Effector CD4-positive, alpha-beta T cell (primary cell): ENCODE data around the gene ANAPC4.

Source experiments
- DNase-seq: peaks from one replicate; pipeline ENCODE4 v3.0.0-alpha.2; 2020

Gene ANAPC4

DNA sequence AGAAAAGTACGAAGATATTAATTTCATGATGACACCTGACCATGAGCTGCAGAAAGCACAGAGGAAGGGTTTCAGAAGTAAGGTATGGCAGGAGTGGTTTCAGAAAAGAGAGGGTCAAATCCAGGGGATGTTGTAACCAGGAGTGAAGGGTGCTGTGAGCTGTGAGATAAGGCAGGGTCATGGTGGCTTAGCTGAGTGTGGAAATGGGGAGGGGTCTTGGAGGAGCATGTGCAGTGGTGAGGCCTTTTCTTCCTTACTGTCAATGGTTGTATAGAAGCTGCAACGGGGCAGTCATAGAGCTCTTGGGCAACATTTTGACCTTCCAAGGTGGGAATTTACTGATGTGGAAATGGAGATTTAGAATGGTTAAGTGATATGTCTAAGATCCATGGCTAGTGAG, 2.5 kb downstream of the ANAPC4 start:
- no peak for DNase-seq

GRCh38 chr4:25383647-25384046, 6.6 kb downstream of the ANAPC4 start:
- DNase-seq = no peak

GRCh38 chr4:25386926-25387325, 9.9 kb downstream of the ANAPC4 start:
- no peak for DNase-seq

- no peak for DNase-seq
Measured at GRCh38 chr4:25397305-25397704, 20.2 kb downstream of the ANAPC4 start.

DNA sequence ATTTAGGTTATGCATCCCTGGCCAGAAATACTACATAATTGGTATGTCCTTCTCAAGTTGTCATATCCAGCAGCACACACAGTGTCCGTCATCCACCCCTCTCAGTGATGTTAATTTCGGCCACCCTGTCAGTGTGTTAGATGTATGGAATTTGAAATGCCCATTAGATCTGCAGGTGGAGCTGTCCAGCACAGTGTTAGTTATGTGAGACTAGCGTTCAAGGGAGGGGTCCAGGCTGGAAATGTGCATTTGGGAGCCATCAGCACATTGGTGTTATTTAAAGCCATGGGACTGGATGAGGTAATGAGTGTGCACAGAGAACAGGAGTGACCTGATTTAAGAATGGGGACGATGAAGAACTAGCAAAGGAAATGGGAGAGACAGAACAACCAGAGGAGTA, 22.4 kb downstream of the ANAPC4 start:
- DNase-seq = no peak

DNA sequence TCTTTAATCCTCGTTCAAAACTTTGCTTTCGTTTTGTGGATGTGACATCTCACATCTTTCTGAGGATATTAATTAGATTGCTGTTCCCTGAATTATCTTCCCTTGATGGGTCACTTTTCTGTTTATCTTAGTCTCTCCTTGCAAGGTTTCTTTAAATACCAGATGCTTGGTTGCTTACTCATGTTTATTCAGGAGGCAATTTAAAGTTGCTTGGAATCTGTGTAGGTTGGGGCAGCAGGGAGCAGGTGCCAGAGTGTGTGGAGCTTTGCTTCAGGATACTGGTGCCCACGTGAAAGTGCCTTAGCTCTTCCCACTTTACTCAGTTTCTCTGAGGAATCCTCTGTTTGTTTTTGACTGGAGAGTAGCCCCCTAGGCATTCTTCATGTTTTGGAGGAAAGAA, 24.0 kb downstream of the ANAPC4 start:
- DNase-seq = no peak

- no peak for DNase-seq
Measured at GRCh38 chr4:25402521-25402920, 25.5 kb downstream of the ANAPC4 start.

GRCh38 chr4:25403699-25404098, 26.6 kb downstream of the ANAPC4 start:
- no peak for DNase-seq

DNA sequence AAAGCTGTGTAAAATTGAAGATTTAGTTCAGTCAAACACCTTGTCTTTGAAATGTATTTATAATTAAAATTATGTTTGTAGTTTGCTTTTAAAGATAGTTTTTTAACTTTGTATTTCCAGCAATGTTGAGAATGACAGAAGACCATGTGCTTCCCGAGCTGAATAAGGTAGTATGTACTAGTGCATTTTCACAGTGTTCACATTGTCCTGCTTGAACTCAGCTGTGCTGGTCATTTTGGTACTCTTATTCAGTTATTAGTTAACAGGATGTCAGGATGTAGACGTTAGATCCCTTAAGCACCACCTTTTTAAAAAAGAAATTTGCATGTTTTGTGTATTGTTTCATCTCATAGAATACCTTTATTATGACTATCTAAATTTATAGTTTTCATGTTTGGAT, 28.4 kb downstream of the ANAPC4 start:
- DNase-seq = no peak

GRCh38 chr4:25406081-25406692, 29.1 kb downstream of the ANAPC4 start:
- no peak for DNase-seq

DNA sequence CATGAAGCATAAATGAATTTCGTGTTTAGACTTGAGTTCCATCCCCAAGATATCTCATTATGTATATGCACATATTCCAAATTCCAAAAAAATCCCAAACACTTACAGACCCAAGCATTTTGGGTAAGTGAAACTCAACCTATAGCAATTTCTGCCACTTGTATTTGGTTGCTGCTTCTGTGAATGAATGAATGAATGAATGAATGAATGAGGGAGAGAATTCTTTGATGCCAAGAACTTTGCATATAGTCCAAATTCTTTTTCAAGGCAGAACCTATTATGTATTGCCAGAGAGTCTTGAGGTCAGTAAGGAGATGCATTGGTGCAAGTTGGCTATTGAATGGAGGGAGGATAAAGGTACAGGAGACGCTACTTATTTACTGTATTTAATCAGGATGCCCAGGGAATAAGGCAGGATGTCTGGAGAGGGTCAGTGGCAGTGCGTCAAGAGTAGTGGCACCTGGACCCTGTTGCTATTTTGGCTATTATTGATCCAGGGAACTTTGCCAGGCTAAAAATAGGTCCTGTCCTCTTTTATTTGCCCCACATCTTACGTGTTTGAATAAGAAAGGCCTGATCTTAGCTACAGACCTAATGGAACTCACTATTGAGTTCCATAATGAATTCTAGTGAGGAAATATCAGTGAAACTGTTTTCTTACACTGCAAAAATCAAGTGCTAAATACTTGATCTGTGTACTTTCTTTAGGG, 33.9 kb downstream of the ANAPC4 start:
- no peak for DNase-seq

GRCh38 chr4:25413261-25413660, 36.2 kb downstream of the ANAPC4 start:
- no peak for DNase-seq

DNA sequence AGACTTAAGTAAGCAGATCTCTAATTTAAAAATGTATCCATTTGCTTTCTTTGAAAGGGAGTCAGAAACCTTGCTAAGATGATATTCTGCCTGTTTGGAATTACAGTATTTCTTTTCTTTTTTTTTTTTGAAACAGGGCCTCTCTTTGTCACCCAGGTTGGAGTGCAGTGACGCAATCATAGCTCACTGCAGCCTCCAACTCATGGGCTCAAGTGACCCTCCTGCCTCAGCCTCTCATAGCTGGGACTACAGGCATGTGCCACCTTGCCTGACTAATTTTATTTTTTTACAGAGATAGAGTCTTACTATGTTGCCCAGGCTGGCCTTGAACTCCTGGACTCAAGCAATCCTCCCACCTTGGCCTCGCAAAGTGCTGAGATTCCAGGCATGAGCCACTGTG, 40.0 kb downstream of the ANAPC4 start:
- DNase-seq = no peak

GRCh38 chr4:25420931-25421330, 43.9 kb downstream of the ANAPC4 start:
- DNase-seq = no peak

GRCh38 chr4:25421816-25422525, 44.9 kb downstream of the ANAPC4 start:
- DNase-seq = no peak

DNA sequence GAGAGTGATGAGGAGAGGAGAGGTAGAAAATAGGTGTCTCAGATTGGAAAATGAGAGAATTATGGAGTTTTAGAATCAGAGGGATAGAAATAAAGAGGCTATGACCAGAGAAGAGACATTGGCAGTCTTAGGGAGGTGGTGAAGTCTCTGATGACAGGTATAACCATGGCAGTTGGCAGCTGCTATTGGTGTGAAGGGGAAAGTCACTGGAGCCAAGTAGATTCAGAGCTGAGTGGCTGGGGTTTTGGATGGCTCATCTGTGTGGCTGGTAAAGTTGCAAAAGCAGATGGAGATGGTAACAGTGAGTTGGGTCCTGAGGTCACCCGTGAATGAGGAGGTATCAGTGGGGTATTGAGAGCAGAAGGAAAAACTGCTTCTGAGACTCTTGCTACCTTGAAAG, 46.5 kb downstream of the ANAPC4 start:
- DNase-seq = no peak

- no peak for DNase-seq
Measured at GRCh38 chr4:25424539-25425228, 47.6 kb downstream of the ANAPC4 start.

DNA sequence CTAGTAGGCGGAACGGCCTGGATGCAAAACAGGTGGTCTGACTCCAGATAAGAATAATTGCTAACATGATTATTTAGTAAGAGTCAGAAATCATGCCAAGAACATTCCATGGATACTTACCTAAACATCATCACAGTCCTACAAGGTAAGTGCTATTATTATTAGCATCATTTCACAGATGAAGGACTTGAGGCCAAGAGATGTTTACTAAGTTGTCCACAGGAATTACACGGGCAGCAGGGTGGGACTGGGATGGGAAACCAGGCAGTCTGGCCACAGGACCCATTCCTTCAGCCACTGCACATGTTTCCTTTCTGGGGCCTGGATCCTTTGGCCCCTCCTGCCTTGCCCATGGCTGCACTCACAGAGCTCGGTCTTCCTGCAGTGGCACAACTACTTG, 48.3 kb downstream of the ANAPC4 start:
- no peak for DNase-seq

DNA sequence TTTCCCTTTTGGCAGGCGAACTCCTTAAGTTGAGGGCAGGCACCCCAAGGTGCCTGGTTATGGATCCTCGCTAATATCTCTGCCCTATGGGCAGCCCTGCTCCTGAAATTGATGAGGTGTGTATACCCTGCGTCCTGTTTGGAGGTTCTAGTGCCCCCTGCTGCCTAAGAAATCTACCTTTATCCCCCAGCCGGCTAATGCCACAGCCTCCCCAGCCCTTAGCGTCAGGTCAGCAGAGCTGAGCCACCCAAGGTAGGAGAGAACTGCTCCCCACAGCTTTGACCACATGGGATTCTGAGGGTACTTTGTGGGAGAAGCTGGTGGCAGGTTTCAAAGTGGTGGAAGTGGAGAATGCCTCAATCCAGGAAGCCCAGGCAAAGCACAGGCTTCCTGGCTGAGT, 50.8 kb downstream of the ANAPC4 start:
- no peak for DNase-seq

GRCh38 chr4:25430630-25431029, 53.6 kb downstream of the ANAPC4 start:
- DNase-seq = no peak

DNA sequence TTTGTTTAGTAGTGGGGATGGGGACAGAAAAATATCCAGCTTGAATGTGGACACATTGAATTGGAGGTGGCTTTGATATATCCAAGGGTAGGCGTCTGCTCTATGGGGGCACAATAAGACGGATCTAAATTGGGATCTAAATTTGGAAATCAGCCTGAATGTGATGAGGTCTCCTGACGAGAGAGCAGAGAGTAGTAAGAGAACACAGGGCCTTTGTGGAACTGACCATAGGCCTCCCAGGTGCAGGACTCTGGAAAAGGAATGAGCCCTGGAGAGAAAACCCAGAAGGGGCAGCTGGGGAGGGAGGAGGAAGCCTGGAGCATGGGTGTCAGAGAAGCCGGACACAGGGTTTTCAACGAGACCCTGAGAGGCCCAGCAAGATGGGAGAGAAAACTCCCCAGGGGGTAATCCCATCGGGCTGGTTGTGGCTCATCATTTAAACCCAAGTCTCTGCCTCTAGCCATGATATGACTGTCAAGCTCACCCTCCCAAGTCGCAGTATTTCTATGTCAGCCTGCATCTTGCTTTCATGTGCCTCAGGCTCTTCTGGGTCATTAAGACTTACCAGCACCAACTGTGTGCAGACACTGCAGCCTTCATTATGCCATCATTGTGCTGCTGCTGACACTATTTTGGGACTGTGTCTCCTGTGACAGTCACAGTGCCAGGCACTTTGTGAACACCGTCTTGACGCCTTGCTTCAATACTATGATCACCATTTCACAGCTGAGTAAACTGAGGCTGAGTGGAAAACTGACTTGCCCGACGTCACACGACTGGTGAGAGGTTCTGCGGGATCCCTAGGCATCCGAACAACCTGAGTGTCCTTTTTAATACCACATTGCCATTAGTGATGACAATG, 57.1 kb downstream of the ANAPC4 start:
- no peak for DNase-seq

- DNase-seq = no peak
Measured at GRCh38 chr4:25437926-25438325, 60.9 kb downstream of the ANAPC4 start.
